GM18873 (cell line): ENCODE data around the gene LRP10.
"Not testable (repeated sequence)": the region's sequence is repeated elsewhere in the genome, so short reads cannot be mapped to it uniquely, and the experiment has no call there.

Experiments
- ATAC-seq: cut with Tn5 transposase; IDR thresholded peaks from one replicate; pipeline ENCODE4 v1.9.1; 2021; ENCODE audit warnings: mild to moderate bottlenecking, moderate library complexity, moderate number of reproducible peaks; ENCODE audit not compliant: unreplicated experiment, low FRiP score

The LRP10 gene

DNA sequence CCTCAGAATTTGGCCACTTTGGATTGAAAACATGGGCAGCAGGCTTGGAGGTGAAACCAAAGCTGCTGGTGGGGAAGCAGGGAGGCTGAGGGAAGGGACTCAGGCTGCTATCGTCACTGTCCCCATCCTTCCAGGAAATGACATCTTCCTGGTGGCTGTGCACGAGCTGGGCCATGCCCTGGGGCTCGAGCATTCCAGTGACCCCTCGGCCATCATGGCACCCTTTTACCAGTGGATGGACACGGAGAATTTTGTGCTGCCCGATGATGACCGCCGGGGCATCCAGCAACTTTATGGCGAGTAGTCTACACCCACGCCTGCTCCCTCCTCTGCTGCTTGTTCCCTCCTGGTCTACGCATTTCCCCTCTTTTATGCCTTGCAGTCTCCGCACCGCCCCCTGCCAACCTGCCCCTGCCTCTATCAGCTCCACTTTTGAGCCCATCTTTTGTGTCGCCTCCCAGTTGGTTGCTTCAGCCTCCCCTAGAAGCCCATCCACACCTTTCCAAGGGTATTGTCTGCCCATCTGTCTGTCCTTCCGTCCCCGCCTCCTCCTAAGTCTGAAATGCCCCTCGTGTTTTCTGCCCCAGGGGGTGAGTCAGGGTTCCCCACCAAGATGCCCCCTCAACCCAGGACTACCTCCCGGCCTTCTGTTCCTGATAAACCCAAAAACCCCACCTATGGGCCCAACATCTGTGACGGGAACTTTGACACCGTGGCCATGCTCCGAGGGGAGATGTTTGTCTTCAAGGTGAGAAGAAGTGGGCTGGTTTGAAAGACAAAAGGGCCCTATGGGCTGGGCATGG, 28.2 kb upstream of the LRP10 start:
- ATAC-seq: no peak

- no peak for ATAC-seq
These were observed 27.1 kb upstream of the LRP10 start for GRCh38 chr14:22844221-22845102.

DNA sequence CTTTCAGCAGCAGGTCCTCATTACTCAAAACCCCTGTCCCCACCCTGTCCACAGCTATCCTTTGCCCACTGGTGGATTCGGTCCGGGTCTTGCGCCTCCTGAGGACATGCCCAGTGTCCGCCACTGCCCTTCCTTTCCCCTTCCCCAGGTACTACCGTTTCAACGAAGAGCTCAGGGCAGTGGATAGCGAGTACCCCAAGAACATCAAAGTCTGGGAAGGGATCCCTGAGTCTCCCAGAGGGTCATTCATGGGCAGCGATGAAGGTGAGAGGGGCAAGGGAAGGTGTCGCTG, 26.5 kb upstream of the LRP10 start:
- no peak for ATAC-seq

GRCh38 chr14:22845821-22846625, 25.5 kb upstream of the LRP10 start:
- ATAC-seq: no peak

DNA sequence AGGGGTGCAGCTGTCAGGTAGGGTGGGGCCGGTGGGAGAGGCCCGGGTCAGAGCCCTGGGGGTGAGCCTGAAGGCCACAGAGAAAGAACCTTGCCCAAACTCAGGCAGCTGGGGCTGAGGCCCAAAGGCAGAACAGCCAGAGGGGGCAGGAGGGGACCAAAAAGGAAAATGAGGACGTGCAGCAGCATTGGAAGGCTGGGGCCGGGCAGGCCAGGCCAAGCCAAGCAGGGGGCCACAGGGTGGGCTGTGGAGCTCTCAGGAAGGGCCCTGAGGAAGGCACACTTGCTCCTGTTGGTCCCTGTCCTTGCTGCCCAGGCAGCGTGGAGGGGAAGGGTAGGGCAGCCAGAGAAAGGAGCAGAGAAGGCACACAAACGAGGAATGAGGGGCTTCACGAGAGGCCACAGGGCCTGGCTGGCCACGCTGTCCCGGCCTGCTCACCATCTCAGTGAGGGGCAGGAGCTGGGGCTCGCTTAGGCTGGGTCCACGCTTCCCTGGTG, 24.7 kb upstream of the LRP10 start:
- no peak for ATAC-seq

DNA sequence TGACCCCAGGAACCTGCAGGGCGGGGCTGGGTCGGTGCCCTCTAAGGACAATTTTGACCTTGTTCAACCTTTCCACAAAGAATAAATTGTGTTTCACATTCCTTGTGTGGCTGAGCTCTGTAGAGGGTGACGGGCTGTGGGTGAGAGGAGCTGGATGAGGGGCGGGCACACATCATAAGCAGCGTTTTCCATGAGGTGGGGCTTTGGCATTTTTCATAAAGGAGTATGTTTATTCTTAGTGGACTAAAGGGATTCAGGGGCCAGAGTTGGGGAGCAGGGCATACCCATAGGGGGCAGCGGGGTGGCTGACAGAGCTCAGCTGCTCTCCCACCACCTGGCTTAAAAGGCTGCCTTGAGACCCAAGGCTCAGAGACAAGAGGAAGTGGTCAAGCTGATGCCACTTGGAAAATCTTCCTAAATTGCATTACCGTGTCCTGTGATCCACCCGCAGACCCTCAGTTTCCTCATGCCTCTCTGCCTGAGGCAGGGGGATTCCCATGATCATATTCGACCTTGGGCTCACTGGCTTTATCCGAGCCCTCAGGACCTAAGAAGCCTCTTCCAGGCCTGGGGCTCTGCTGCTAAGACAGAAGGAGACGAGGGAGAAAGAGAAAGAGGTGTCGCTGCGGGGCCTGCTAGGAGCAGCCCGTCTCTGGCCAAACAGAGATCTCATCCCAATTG, 23.7 kb upstream of the LRP10 start:
- ATAC-seq: no peak

- no peak for ATAC-seq
These were observed 23.0 kb upstream of the LRP10 start for GRCh38 chr14:22848351-22849164.

DNA sequence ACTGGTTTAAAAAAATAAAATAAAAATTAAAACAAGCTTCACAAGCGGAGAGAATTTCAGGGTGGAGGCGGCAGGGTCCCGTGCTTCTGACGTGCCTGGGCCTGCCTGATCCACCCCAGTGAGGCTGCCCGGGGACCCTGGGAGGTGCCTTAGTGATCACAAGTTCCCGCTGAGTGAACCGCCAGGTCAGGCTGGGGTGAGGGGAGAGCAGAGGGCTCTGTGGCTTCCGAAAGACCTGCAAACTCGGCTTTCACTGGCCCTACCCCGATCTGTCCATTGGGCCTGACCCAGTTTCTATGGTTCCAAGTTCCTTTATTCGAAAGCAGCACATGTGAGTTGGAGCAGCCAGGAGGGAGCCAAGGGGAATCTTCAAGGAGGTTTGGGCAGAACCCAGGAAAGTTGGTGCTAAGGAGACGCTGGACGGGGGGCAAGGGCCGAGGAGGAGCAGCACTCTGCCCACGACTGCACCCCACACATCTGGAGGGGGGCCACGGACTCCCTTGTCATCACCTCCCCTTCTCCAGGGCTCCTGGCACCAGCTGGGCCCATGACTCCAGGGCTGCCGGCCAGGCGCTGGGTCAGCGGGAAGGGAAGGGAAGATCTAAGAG, 22.2 kb upstream of the LRP10 start:
- no peak for ATAC-seq

DNA sequence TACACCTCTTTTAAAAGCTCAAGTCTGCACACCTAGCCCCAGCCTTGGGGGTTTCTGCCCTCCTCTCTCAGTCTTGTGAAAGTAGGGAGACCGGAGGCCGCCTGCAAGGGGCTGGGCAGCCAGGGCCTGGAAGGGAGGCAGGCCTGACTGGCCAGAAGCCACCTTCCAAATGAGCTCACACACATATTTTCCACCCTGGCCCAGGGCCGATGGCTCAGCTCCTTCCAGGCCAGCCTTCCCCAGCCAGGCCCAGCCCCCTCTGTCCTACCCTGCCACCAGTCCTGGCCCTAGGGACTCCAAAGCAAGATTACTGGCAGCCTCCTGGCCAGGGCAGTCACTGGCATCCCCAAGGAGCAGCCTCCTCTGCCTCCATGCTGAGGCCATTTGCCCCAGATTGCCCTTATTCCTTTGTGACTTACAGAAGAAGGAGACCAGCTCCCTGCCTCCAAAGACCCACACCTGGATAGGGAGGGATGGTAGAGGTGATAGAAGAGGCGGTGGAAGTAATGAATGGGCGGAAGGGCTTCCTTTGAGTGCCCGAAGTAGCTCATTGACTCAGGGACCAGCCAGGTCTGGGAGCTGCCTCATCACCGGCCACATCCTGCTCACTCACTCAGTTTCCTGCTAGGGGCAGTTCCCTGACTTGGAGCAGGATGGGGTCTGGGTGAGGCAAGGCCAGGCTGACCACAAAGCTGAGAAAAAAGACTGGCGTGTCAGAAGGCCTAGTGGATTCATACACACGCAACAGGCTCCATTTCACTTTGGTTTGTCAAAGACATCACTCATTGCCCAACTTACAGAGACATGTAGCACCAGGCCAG, 20.4 kb upstream of the LRP10 start:
- ATAC-seq: no peak

GRCh38 chr14:22852178-22852577, 19.4 kb upstream of the LRP10 start:
- ATAC-seq: not testable (repeated sequence)

GRCh38 chr14:22852599-22852939, 19.0 kb upstream of the LRP10 start:
- no peak for ATAC-seq

DNA sequence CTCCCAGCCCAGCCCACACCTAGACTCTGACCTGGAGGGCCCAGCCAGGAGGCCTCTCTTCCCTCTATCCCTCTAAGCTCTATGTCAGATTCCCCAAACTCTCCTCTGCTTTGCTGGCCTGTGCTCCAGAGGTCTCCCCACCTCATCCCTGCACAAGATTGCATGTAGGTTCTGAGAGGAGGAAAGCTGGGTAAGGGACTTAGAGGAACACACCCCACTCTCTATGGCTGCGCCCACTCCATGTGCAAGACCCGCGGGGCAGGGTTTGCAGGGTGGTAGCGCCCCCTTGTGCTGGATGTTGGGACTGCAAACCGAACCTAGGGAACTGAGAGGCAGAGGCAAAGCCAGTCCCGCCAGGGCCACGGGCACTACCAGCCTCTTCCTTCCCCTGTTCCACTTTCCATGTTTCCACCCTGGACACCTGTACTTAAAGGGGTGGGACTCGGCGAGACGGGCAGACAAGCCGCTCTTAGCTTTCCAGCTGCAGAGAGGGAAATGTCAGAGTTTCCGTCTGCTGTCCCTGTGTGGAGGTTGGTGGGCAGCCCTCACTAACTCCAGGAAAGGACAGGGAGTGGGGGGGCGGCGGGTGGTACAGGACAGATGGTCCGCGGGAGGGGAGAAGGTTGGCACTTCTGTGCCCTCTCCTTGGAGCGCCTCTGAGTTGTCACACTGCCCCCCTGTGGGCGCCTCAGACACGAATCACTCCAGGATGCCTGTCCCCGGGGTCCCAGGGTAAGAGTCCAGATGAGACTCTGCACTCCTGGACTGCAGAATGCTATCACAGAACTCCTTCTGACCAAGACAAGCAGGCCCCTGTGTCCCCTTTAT, 18.4 kb upstream of the LRP10 start:
- peak; percentile 63 for ATAC-seq

DNA sequence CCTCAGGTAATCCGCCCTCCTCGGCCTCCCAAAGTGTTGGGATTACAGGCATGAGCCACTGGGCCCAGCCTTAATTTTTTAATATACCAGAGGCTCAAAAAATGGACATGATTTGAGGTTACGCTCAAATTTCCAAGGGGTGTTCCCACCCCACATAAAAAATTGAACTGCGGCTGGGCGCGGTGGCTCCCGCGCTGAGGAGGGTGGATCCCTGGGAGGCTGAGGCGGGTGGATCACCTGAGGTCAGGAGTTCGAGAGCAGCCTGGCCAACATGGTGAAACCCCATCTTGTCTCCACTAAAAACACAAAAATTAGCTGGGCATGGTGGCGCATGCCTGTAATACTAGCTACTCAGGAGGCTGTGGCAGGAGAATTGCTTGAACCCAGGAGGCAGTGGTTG, 17.2 kb upstream of the LRP10 start:
- not testable (repeated sequence) for ATAC-seq

DNA sequence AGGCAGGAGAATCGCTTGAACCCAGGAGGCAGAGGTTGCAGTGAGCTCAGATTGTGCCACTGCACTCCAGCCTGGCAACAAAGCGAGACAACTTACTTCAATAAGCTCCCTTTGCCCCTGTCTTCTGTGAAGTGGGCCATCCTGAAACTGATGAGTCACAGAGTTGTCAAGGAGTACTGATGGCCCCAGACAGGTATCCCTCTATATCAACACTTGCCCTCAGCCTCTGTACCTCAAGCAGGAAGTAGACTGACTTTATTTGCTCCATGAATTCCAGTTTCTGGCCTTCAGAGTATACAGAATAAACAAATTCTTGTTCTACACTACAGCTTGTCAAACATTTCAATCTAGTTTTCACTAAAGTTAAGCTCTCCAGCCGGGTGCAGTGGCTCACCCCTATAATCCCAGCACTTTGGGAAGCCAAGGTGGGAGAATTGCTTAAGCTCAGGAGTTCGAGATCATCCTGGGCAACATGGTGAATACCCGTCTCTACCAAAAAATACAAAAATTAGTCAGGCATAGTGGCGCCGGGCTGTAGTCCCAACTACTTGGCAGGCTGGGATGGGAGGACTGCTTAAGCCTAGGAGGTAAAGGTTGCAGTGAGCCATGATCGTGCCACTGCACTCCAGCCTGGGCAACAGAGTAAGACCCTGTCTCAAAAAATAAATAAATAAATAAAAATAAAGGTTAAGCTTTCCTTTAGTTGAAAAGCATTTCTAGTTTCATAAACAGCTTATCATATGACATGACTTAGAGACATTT, 16.4 kb upstream of the LRP10 start:
- ATAC-seq: no peak

DNA sequence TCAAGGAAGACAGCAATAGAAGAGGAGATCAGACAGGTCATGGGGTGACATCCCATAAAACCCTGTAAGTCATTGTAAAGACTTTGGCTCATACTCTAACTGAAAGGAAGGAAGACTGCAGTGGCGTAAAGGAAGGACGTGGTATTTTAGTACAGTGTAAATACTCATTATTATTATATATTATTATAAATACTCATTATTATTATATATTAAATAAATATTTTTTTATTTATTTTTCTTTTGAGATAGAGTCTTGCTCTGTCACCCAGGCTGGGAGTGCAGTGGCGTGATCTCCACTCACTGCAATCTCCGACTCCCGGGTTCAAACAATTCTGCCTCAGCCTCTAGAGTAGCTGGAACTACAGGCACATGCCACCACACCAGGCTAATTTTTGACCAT, 15.1 kb upstream of the LRP10 start:
- ATAC-seq: no peak

- ATAC-seq: not testable (repeated sequence)
These were observed 11.2 kb upstream of the LRP10 start for GRCh38 chr14:22860377-22860776.

DNA sequence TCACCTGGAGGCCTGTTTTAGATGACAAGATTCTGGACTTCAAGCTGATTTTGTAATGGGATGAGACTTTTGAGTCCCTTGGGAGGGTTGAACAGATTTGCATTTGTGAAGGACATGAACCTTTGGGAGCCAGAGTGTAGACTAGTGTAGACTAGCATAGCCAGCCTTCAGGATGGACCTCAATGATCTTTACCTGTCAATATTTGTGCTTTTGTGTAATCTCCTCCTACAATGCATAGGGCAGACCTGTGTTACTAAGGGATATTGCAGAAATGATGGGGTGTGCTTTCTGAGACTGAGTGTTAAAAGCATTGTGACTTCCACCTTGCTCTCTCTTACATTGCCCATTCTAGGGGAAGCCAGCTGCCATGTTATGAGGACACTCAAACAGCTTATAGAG, 9.9 kb upstream of the LRP10 start:
- no peak for ATAC-seq
